Activated CD4-positive, alpha-beta T cell treated with anti-CD3 and anti-CD28 coated beads for 4 hours (primary cell): ENCODE measurements around the gene GNB2.
"Not testable (repeated sequence)": the region's sequence is repeated elsewhere in the genome, so short reads cannot be mapped to it uniquely, and the experiment has no call there.

Experiments used
- DNase-seq, 2 donors: peaks; one replicate each; pipeline ENCODE4 v3.0.0-alpha.2; 2020

GNB2 gene

DNA sequence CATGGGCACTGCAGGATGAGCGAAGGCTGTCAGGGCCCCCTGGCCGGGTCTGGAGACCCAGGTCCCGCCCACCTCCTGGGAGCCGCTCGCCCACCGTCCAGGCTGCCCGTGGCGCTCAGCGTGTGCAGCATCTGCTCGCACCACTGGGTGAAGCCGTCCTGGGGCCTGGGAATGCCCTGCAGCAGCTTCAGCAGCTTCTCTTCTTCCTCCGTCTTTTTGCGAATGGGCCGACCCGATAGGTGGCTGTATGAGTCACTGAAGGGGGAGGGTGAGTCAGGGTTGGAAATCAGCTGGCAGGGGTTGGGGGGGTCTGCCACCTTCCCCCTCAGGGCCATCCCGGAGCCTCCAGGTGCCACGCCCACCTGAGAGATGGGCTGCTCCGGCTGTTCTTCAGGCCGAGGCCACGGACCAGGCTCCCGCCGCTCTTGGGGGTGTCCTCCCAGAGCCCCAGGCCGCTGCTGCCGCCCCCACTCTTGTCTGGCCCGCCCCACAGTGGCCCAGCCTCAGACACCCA lies 8.7 kb downstream of the GNB2 start:
- peak in 1 of 2 donors; percentile 42 for DNase-seq

DNA sequence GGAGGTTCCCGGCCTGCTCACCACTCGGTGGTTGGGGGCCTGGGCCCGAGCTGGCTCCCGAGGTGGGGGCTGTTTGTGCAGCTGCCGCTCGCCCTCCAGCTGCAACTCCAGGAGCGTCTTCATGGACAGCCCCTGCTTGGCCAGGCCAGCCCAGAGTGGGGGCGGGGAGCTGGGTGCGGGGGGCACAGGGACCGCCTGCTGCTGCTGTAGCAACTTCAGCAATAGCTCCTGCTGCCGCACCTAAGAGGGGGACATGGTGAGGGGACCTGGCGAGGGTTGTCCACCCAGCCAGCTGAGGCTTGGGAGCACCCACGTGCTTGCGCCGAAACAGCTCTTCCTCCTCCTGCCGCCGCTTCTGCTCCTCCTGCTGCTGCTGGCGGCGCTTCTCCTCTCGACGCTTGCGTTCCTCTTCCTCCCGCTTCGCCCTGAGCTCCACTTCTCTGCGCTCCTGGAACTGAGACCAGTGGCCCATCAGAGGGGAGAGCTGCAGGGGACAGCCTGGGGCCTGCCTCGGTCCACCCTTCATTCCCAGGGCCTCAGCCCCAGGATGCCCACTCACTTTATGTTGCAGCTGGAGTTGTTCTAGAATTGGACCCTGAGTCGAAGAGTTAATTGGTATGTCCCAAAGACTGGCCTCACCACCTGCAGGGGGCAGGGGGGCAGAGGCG lies 9.6 kb downstream of the GNB2 start:
- no peak for DNase-seq

DNA sequence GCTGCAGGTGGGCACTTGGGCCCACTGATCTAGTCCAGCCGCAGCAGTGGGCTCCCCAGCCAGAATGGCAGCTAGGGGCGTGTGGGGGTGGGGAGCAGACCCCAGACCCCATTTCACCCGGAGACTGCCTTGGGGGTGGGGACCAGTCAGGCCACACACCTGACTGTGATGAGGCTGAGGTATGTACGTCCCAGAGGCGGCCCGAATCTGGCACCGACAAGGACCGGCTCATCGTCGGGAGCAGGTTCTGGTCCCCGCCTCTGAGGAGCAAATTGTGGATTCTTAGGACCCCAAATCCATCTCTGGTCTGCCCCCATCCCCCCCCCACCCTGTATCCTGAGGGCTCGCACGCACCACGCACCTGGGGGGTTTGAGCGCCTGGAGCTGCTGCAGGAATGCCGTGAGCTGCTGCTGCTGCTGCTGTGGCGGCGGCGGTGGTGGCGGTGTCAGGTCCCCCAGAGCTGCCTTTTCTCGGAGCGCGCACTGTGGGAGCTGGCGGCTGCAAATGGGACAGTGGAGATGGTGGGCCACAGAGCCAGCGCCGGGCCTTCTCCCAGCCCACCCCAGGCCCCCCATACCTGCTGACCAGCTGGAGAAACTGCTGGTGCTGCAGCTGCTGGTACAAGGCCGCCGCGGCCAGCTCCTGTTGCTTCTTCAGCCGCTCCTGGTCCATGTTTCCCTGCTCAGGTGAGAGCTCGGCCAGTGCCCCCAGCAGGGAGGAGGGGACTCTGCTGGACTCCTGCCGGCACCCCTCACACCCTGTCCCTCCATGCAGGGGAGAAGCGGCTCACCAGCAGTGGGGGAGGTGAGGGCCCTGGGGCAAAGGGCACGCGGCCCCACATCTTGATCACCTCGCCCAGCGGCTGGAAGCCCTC lies 10.4 kb downstream of the GNB2 start:
- DNase-seq: no peak

DNA sequence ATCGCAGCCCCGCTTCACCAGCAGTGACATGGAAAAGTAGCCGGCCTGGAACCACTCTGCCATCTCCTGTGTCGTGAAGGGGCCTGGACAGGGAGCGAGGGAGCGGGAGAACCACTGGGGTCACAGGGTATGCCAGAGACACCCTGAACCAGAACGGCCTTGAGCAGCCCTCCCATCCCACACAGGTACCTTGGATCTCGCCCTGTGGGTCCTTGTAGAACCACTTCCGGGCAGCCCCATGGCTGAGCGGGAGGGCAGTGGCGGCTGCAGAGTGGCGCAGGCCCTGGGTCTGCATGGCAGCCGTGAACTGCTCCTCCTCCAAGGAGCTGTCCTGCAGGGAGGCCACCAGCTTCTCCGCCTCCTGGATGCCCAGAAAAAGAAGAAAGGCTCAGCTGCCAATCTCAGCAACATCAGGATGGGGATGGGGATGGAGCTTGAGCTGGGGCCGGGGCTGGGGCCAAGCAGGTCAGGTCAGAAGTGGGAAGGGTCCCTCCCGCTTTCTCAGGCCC lies 11.0 kb downstream of the GNB2 start:
- no peak for DNase-seq

DNA sequence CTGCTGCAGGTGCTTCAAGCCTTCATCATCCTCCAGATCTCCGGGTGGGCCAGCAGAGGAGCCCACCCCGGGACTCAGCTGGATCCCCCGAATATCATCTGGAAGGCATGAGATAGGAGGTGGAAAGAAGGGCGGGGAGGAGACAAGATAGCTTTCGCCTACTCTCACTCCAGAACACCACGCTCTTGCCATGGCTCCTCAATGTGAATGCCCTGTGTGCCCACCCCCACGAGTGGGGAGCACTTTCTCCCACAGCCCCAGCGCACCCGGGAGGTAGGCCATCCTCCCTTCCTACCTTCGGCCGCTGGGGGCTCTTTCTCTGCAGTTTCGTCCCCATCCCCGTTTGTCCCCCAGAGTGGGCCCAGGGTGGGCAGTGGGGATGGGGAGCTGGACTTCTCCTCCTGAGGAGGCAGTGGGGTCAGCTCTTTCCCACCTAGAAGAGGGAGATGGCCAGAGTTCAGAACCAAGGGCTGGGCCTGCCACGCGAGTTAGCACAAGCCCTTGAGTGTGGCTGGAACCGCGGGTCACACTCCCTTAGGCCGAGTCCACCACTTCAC lies 11.6 kb downstream of the GNB2 start:
- DNase-seq: no peak

DNA sequence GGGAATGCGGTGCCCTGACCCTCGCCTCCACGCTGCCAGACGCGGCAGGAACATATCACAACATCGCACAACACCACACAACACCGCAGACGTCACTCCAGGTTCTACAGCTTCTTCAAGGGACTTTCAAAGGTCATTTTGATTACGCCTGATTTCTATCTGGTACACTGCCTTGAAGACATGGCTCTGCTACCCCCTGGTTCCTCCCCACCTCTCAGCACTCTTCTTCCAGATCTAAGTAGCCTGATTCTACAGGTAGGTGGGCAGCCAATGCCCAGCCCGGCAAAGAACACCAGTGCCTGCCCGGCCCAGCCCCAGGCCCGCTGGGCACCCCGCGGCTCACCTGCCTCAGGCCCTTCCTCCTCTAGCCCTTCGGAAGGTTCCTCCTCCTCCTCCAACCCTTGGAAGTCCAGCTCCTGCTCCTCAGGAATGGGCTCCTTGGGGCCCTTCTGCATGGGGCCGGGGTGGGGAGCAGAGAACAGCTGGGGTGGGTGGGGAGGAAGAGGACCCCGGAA lies 12.1 kb downstream of the GNB2 start:
- DNase-seq: no peak

DNA sequence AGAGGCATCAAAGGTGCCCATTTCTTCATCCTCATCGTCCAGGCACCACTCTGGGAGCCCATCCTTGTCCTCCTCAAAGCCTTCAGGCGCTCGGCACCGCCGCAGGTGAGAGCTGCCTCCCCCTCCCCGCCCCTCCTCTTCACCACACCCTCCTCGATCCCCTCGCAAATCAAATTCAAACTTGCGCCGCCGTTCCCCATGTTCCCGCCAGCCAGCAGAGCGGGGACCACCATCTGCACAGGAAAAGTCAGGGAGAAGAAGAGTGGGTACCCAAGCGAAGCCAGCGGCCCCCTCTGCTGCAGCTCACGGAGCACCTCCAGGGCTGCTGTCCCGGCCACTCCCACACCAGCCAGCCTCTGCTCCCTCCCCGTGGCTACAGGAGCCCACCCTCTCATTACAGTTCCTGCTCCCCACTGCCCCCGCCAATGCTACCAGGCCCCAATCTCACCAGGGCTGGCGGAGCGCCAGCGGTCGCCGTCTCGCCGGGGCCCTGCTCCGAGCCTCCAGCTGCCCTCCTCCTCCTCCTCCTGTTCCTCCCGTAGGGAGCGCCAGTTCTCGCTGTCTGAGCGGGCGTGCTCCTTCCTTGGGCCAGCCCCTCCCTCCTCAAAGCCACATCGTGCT lies 12.8 kb downstream of the GNB2 start:
- DNase-seq: no peak

DNA sequence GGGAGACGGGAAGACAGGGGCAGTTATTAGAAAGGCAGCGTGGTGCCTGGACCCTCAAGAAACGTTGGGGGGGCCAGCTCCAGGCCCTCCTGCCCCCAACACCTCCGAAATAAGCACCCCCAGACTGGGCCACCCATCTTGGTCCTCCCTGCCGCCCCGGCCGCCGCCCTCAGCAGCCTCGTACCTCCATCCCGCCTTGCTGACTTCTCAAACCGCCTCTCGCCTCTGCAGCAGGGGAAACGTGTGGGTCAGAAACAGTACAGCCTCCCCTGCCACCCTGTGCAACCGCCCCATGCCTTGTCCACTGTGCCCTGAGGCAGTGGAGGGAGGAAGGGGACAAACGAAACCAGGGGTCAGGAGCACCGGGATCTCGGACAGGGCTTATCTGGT lies 13.3 kb downstream of the GNB2 start:
- DNase-seq: no peak

DNA sequence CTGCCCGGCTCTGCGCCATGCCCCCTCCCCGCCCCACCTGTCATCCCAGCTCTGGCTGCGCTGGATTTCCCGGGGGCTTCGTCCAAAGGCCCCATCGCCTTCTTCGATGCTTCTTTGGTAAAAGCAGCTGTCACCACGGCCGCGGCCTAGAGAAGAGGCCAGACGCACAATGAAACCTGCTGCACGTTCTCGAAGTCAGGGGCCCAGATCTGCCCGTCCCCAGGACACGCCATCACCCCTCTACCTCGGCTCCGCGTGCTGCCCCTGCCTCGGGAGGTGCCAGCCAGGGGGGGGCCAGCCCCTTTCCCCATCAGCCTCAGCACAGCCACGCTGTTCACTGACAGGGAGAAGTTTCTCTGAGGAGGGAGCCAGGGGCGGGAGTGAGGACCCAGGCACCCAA lies 13.7 kb downstream of the GNB2 start:
- DNase-seq: no peak

DNA sequence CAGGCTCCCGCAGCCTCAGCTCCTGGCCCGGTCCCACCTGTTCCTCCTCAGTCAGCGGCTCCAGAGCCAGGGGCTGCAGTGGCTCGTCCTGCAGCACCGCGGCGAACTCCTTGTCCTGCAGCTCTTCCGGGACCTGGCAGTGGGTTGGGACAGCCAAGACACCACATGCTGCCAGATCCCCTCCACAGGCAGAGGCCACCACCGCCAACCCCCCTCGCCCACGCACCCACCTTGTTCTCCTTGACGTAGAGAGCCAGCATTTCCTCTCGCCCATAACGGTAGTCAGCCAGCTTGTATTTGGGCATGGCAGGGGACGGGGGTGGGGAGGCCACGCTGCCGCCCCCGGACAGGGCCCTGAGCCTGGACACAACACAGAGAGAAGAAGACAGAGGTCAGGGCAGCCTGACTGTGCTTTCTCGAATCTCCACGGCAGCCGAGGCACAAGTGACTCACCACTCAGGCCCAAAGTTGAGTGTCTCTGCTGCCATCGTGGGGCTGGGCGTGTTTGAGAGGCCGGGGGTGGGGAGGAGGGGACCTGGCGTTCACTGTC lies 14.3 kb downstream of the GNB2 start:
- DNase-seq: no peak

DNA sequence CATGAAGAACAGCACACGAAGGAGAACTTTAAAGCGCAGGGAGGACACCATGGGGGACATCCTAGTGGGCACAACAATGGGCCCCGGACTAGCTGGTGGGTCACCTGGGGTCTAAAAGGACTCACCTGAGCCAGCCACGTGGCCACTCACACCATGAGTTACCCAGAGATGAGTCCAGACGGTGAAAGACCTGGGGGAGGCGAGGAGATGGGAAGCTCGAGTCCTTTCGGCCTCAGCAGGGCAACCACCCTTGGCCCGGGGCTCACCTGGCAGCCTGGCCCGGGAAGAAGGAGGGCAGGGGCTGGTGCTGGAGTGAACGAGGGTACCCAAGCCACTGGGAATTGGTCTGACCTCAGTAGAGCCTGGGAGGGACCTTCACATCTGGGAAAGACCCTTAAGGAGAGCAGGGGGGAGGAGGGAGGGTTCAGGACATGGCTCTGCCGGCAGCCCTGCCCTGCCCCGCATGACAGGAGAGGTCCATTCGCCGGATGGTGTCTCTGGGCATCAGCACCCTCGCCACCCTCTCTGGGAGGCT lies 14.9 kb downstream of the GNB2 start:
- no peak for DNase-seq

DNA sequence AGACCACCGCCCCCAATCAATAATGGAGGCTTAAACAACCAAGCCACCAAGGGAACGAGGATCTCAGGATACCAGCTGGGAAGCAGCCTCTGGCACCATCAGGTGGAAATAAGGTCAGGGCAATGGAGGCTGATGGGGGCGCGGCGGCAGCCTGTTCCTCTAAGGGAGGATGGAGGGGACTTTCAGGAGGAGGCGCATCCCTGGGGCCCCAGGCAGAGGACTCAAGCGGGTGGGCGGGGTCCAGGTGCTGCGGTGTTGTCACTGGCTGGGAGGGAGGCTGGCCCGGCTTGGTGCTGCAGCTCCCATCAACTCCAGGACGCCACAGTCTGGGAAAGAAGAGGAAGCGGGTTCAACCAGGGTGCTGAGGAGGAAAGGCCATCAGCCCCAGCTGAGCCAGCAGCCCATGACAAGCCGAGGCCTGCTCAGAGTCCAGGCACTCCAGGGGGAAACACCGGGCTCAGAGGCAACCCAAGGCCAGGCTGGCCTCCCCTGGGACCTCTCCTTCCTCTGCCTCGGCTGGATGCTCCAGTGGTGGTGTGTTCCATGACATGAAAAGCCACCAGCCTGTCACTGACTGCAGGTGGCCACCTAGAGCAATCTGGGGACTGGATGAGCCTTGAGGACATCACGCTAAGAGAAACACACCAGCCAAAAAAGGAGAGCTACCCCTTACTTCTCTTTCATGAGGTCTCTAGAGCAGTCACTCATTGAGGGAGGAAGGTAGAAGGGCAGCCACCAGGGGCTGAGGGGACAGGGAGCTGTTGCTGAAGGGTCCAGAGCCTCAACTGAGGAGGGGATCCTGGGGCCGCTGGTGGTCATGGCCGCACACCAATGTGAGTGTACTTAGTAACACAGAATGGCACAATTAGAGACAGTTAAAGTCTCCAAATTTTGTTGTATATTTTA lies 15.9 kb downstream of the GNB2 start:
- no peak for DNase-seq

DNA sequence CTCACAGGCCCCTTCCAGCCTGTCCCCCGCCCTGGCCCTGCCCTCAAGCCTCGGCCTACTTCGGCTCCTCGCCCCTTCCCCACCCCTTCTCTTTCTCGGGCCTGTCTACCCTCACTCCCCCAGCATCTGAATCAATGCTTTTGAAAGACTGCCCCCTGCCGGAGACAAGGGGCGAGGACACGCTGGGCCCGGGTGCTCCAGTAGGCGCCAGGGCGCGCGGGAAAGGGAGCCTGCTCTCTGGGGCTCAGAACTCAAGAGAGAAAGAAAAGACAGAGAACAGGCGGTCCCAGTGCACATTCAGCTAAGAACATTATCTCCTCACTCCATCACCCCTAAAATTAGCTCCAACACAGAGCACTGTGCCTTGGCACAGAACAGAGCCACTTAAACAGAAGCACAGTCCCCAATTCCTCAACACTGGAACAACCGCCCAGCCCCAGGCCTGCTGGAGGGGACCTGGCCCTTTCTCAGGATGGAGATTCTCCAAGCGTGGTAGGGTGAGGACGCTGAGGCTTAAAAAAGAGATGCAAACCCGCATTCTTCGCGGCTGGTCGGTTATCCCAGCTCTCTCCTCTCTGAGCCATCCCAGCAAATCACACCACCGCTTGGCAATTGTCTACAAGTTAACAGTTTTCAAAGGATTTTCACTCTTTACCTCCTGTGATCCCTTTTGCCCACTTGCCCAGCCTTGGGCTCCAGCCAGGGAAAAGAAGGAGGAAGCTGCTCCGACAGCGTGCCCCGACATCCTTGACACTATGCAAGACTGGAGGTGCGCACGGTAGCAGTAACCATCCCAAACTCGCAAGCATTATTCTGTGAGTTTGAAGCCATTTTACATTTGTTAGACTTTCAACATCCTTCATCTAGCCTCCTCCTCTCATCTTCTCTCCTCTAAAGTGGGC lies 18.4 kb downstream of the GNB2 start:
- DNase-seq: peak; percentile 75 to 86

DNA sequence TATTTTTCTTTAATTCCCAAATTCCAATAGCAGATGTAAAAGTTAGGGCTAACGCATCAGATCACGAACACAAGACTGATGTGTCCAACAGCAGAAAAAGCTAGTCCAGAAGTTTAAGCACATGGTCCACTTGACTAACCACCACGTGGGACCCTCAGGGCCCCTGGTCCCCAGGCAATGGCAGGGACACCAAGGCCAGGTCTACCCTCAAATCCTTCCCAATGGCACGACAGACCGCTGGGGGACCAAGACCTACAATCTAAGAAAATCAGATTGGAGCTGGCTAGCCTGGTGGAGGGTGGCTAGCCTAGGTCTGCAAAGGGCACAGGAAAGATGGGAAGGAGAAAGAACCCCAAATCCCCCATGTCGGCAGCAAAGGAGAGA lies 19.0 kb downstream of the GNB2 start:
- DNase-seq: no peak

DNA sequence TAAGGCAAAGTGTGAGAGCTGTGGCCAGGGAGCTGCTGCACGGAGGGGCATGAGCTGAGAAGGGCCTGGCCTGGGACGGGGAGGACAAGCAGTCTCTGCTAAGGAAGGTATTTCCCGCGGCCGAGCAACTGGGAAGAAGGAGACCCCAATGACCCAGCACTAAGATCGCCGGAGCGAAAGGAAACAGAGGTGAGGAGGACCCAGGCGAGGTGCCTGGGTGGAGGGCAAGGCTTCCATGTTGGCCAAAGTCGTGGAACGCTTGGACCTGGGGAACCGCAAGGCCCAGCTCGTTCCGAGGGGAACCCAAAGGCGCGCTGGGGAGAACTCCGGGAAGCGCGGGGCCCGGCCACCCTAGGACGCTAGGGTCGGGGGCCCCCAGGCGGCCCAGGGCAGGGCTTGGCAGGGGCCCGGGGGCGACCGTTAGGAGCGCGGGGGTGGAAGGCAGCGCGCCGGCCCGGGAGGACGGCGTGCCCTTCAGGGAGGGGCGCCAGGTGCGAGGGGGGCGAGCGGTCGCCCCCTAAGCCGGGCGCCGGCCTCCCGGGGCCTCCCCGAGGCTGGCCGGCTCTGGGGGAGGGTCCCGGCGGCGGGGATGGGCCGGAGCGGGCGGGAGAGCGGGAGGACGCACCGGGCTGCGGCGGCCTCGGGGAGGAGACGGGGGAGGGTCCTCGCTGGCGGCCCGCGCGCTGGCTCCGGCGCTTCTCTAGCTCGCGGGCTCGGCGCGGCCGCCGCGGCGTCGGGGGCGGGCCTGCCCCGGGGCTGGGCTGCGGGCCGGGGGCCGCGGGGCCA lies 20.0 kb downstream of the GNB2 start:
- no peak for DNase-seq

DNA sequence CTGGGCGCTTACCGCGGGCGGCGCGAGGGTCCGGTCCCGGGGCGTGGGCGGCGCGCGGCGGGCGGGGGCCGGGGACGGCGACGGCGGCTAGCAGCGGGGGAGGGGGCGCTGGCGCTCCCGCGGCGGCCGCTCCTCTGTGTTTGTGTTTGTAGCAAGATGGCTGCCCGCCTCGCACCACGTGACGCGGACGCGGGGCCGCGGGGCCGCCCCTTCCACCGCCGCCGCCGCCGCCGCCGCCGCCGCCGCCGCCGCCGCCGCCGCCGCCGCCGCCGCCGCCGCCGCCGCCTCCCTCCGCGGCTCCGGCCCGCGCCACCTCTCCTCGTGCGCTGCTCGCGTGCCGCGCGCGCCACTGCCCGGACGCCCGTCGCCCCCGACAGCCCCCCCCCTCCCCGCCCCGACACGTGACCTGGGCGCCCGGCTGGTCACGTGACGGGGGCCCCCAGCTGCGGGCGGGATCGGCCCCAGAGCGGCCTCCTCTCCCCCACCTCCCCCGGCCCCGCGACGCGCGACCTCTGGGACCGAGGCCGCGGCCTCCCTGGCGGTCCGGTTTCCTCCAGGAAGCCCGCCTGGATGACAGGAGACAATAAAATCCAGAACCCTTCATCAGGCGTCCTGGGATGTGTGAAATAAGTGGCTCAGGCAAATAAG lies 20.7 kb downstream of the GNB2 start, which contains the start of gene GIGYF1:
Gene GIGYF1 (minus strand): TSS at position 153 of the 648 bp plus-strand sequence. CDS start 6,012 bp downstream, outside the sequence.
- peak; percentile 62 to 68 for DNase-seq

DNA sequence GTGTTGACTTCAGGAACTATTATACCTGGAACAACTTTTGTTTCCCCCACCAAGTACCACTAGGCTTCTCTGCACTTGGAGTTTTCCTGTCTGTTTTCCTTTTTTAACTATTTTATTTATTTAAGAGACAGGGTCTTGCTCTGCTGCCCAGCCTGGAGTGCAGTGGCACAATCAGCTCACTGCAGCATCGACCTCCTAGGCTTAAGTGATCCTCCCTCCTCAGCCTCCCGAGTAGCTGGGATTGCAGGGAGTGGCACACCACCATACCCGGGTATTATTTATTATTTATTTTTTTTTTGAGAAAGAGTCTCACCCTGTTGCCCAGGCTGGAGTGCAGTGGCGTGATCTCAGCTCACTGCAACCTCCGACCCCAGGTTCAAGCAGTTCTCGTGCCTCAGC lies 22.6 kb downstream of the GNB2 start:
- no peak for DNase-seq

DNA sequence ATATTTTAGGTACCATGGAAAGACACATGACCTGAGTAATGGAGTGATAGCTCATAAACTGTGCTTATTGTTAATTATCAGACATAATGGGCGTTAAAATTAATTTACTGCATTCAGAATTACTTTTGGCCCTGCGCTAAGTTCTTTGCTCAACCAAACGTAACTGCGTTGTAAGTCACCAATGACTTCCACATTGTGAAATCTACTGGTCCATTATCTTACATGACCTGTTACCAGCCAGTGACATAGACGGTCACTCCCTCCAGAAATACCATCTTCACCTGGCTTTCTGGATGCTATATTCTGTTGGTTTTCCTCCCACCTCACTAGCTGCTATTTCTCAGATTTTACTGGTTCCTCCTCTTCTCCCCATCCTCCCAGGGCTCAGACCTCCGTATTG lies 25.5 kb downstream of the GNB2 start:
- no peak for DNase-seq

DNA sequence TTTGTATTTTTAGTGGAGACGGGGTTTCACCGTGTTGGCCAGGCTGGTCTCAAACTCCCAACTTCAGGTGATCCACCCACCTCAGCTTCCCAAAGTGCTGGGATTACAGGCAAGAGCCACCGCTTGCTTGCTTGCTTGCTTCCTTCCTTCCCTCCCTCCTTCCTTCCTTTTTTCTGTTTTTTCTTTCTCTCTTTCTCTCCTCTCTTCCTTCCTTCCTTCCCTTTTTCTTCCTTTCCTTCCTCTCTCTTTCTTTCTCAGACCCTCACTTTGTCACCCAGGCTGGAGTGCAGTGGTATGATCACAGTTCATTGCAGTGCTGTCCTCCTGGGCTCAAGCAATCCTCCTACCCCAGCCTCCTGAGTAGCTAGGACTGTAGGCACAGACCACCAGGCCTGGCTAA lies 27.5 kb downstream of the GNB2 start:
- not testable (repeated sequence) for DNase-seq
